IPS-NIHi7 (cell line): ENCODE data around the gene OLFML2A.
"Not testable (repeated sequence)": the region's sequence is repeated elsewhere in the genome, so short reads cannot be mapped to it uniquely, and the experiment has no call there.

Source experiments
- DNase-seq: peaks from one replicate; pipeline ENCODE4 v3.0.0; 2012; ENCODE audit warnings: mixed read lengths; ENCODE audit errors: extremely low spot score

Gene OLFML2A

DNA sequence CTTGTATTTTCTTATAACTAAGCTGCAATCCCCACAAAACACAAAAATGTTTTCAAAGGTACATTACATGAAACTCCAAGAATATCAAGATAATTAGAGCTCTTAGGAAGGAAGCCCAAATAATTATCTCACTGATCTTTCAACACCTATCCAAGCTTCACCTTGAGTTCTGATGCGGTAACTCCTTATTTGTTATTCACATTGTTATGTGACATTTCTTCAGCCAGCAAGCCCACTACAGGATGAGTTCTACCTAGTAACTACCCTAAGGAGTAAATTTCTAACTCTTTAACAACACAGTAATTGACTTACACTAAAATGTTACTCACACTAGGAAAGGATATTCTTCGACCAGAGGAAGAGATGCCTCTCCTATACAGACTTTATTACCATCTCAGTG lies 15.7 kb upstream of the OLFML2A start:
- DNase-seq = no peak

GRCh38 chr9:124761710-124762109 lies 15.2 kb upstream of the OLFML2A start:
- no peak for DNase-seq

GRCh38 chr9:124762633-124763032 lies 14.3 kb upstream of the OLFML2A start:
- no peak for DNase-seq

GRCh38 chr9:124764774-124765438 lies 12.0 kb upstream of the OLFML2A start:
- DNase-seq = no peak

DNA sequence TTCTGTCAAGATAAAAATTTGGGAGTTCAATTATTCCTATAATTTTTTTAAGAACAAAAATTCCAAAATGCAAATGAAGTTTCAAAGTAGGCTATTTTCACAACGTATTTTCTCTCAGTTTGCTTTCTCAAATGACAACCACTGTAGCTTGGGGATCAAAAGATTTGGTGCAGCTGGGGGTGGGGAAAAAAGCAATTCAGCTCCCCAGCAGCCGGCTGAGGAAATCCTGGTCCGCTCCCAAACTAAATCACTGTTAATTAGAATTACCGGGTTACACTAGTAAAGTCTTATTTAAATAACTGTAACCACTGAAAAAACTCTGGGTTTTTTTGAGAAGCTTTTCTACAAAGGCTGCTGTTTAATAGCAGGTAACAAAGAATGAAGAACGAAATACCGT lies 11.5 kb upstream of the OLFML2A start:
- no peak for DNase-seq

DNA sequence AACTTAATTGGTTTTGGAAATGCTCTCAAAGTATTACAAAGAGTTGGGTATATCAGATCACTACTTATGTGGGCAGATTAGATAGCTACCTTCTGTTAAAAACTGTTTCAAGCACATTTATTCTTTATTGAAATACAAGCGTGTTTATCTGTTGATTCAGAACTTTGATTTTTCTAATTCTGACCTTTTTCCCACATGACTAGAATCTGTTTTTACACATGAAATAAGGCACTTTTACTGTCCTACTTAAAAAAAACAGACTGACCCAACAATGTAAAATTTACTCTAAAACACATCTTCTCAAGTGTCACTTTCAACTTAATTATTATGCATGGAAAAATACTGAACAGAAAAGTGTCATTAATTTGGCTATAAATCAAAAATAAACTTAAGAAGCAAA lies 10.6 kb upstream of the OLFML2A start:
- DNase-seq = no peak

GRCh38 chr9:124766815-124767554 lies 9.9 kb upstream of the OLFML2A start:
- no peak for DNase-seq

GRCh38 chr9:124767821-124768220 lies 9.1 kb upstream of the OLFML2A start:
- no peak for DNase-seq

DNA sequence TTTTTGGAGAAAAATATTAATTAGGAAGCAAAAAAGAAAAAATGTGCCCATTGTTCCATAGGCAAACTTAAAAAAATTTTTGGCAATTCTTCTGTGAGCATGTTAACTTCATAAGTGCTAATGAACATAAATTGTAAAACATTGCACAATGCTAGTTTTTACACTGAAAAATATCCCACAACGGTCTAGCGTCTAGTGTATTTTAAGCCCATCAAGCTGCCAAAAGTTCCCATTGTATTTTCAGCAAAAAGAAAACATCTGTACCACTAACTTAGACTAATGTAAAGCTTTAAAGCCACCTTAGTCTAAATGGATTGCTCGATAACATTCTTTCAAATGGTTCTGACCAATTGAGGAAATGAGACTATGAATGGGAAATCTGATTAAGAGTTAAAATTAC lies 8.6 kb upstream of the OLFML2A start:
- no peak for DNase-seq

DNA sequence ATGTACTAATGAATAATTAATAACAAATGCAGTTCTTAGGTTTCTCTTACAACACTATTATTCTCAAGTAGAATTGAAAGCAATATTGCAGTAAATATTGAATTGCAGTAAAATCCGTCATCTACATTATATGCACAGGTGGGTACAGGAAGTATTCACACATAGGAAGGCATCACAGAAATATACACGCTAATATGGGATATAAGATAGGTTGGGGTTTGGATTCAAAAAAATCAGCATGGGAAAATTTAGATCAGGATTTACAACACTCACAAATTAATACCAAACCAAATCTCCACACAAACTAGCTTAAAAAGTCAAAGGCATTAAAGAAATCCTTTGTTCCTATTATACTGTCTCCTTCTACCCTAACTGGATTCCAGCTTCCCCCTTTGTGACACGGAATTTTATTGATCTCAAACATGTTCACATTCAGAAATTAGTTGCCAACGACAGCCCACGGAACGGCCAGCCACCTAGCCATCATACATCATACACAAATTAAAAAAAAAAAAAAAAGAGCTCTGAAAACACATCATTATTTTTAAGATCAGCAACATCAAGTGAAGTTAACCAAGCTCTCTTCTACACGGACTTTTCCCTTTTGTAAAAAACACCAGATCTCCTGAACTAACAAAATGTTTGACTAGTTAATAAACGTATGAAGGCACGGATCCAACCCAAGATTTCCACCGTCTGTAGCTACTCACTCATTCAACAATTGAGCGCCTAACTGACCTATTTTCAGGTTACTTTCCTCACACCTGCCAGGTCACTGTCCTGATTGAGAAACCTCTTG lies 8.0 kb upstream of the OLFML2A start:
- DNase-seq = no peak

- DNase-seq = peak; percentile 64
Observed at GRCh38 chr9:124769549-124770358, 7.2 kb upstream of the OLFML2A start.

DNA sequence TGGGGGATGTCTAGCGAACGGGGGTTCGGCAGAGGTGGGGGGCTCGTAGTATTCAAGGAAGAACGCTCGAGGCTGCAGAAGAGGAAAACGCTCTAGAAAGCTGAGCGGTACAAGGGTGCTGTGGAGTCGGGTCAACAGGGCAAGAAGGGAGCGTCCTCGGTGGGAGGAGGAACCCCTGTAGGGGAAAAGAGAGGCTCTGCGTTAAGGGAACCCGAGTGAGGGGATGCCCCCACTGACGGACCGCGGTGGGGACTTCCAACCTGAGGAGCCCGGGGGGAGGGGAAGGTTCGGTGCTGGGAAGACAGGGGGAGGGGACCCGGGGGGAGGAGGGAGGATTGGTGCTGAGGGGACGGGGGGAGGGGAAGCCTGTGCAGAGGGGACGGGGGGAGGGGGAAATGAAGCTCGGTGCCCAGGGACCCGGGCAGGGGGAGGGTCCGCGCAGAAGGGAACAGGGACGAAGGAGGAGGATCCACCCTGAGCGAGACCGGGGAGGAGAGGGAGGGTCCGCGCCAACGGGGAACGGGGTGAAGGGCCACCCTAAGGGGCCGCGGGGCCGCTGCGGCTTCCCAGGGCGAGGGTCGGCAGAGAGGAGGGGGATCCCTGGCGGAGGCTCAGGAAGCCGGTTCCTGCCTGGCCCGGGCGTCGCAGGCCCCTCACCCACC lies 6.4 kb upstream of the OLFML2A start:
- peak; percentile 65 for DNase-seq

GRCh38 chr9:124771021-124771866 lies 5.7 kb upstream of the OLFML2A start, which contains the start of gene NR6A1:
Gene NR6A1, minus strand, starts transcription at chr9:124771311.
- peak; percentile 95 for DNase-seq

DNA sequence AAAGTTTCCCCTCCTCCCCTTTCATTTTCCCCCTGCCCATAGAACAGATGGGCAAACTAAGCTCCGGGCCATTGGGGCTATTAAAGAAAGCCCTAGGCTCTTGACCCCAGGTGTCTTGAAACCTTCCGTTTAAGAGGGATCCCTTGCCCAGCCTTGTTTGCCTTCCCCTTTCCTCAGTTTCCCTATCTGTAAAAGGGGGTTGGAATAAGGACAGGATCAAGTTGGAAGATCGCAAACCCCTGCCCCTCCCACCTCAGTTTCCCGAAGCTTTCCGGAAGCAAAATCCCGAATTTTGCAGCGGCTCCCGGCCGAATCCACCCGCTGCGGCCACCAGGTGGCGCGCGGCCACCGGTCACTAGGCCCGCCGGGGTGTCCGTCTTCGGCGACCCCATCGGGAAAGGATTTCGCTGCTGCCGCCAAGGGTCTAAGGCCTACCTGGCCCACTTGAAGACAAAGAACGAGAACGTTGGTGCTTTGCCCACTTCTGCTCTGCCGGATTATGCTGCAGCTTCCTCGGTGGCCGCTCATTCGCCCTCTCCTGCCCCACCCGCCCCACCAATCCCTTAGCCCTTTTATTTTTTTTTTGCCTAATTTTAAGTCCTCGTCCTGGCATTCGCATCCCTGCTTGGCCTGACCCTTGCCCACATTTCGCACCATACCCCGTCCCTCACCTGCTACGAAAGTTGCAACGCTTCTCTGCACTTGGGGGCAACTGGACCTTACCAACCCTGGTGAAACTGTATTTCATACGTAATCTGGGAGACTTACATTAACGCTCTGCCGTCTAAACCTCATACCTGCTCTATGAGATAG lies 4.9 kb upstream of the OLFML2A start:
- peak; percentile 77 for DNase-seq

DNA sequence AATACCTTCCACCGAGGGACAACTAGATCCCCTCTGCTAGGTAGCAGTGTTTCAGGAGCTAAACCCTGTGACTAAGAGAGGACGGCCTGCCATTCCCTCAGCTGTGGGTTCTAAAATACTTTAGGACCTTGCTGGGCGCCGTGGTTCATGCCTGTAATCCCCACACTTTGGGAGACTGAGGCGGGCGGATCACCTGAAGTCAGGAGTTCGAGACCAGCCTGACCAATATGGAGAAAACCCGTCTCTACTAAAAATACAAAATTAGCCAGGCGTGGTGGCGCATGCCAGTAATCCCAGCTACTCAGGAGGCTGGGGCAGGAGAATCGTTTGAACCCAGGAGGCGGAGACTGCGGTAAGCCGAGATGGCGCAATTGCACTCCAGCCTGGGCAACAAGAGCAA lies 4.1 kb upstream of the OLFML2A start:
- DNase-seq = not testable (repeated sequence)

GRCh38 chr9:124773473-124774128 lies 3.3 kb upstream of the OLFML2A start:
- DNase-seq = no peak

GRCh38 chr9:124774129-124774978 lies 2.6 kb upstream of the OLFML2A start:
- peak; percentile 83 for DNase-seq

DNA sequence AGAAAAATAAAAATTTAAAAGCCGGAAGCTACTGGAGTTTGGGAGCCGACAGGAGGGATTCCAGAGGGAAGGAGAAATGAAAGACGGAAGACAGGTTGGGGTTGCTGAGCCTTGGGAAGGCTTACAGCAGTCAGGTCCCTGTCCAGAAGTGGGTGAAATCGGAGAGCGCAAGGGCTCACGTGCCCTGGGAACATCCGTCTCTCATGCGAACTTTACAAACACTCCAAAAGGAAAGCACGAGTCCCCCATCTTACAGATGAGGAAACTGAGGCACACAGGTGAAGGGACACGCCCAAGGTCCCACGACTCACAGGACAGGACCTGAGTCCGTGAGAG lies 347 bp upstream of the OLFML2A start:
- no peak for DNase-seq
